GM12878 (cell line): ENCODE data around the gene CACUL1. TPM values are rescaled to one million over a fixed set of nuclear protein-coding genes. Genes with fewer than 3 reads are reported as not detected.

ENCODE experiments used
- CREM ChIP-seq: IDR thresholded peaks from 2 replicates; pipeline ENCODE4 v1.6.1; 2014; ENCODE audit warnings: antibody characterized with exemption, low read depth
- DPF2 ChIP-seq: fragments of 450-650 bp; IDR thresholded peaks from 2 replicates; pipeline ENCODE4 v1.6.1; 2017; ENCODE audit warnings: mild to moderate bottlenecking
- IKZF2 ChIP-seq, 2 experiments: fragments of 450-650 bp; IDR thresholded peaks; 2 replicates each; pipeline ENCODE4 v1.6.1; 2017; ENCODE audit warnings: mild to moderate bottlenecking in 2 of 2, moderate library complexity in 2 of 2
- LARP7 ChIP-seq: fragments of 450-650 bp; IDR thresholded peaks from 2 replicates; pipeline ENCODE4 v1.6.1; 2017; ENCODE audit warnings: mild to moderate bottlenecking
- SMARCA5 ChIP-seq: fragments of 450-650 bp; IDR thresholded peaks from 2 replicates; pipeline ENCODE4 v1.6.1; 2017; ENCODE audit warnings: mild to moderate bottlenecking
- ZNF384 ChIP-seq: IDR thresholded peaks from 2 replicates; pipeline ENCODE4 v1.6.1; 2012; ENCODE audit warnings: low read depth, mild to moderate bottlenecking, low read length, improper control_type of control experiment, borderline replicate concordance
- polyA plus RNA-seq, 11 experiments: library from polyadenylated mRNA; depleted of rRNA in 4 of 11; unstranded in 6 of 11; stranded (reverse) in 5 of 11; fragments of >200 nt; fragmentation: Nextera tagmentation in 4 of 11; fragmentation: Illumina TruSeq in 1 of 11; extraction: Ambion mirVana in 4 of 11; extraction: Trizol in 1 of 11; gene quantifications; 1 replicate in 1 of 11; 2 replicates in 10 of 11; pipeline versions ENCODE4 v1.2.1 to v1.2.3, GENCODE V29; 2011 to 2016; ENCODE audit warnings: inconsistent platforms in 2 of 11, missing spikeins in 2 of 11, low read depth in 1 of 11
- total RNA-seq, 4 experiments: library from RNA; depleted of rRNA in 3 of 4; stranded (reverse); fragments of >200 nt in 3 of 4; fragmentation: Illumina TruSeq in 1 of 4; extraction: Trizol in 1 of 4; gene quantifications; 2 replicates each; pipeline versions ENCODE4 v1.2.1 to v1.2.3, GENCODE V29; 2013 to 2021
- TF ChIP-seq, protein P1 (sequence below): fragments of 450-650 bp; IDR thresholded peaks from 2 replicates; pipeline ENCODE4 v1.6.1; 2016; ENCODE audit warnings: mild to moderate bottlenecking, moderate library complexity, borderline replicate concordance
- TF ChIP-seq, protein P2 (sequence below): fragments of 150-350 bp; IDR thresholded peaks from 2 replicates; pipeline ENCODE4 v1.6.1; 2016; ENCODE audit warnings: low read depth, low read length

Gene CACUL1
- total and polyA plus RNA-seq, 10 of the 15 experiments (the other 5 are each of a cell fraction or from before 2014, with no cell fraction given), result 7.4 to 23.2 (median 13.0) TPM

DNA sequence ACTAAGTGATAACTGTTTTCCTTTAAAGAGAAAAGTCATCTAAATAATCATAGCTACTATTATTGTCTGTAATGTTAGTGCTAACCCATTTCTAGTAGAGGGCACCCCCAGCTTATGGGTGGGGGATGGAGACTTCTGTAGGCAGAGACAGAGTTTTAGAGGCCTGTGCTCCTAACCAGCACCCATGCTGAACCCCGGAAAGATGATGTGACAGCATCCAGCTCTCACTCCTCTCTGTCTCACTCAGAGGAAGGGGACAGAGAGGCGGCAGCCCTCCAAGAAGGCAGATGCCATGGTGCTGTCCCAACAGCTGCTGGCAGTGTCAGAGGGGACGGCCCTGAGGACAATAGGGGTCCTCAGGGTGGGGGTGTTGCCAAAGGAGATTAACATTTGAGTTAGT is 84.9 kb downstream of the CACUL1 start (continued):
- TF ChIP-seq, protein P1, sequence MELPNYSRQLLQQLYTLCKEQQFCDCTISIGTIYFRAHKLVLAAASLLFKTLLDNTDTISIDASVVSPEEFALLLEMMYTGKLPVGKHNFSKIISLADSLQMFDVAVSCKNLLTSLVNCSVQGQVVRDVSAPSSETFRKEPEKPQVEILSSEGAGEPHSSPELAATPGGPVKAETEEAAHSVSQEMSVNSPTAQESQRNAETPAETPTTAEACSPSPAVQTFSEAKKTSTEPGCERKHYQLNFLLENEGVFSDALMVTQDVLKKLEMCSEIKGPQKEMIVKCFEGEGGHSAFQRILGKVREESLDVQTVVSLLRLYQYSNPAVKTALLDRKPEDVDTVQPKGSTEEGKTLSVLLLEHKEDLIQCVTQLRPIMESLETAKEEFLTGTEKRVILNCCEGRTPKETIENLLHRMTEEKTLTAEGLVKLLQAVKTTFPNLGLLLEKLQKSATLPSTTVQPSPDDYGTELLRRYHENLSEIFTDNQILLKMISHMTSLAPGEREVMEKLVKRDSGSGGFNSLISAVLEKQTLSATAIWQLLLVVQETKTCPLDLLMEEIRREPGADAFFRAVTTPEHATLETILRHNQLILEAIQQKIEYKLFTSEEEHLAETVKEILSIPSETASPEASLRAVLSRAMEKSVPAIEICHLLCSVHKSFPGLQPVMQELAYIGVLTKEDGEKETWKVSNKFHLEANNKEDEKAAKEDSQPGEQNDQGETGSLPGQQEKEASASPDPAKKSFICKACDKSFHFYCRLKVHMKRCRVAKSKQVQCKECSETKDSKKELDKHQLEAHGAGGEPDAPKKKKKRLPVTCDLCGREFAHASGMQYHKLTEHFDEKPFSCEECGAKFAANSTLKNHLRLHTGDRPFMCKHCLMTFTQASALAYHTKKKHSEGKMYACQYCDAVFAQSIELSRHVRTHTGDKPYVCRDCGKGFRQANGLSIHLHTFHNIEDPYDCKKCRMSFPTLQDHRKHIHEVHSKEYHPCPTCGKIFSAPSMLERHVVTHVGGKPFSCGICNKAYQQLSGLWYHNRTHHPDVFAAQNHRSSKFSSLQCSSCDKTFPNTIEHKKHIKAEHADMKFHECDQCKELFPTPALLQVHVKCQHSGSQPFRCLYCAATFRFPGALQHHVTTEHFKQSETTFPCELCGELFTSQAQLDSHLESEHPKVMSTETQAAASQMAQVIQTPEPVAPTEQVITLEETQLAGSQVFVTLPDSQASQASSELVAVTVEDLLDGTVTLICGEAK, result no peak
- no peak for TF ChIP-seq SMARCA5
- TF ChIP-seq IKZF2 (IDR thresholded peaks at IDR 0.05), result no peak
- TF ChIP-seq LARP7, result no peak
- no peak for TF ChIP-seq ZNF384
- TF ChIP-seq, protein P2, sequence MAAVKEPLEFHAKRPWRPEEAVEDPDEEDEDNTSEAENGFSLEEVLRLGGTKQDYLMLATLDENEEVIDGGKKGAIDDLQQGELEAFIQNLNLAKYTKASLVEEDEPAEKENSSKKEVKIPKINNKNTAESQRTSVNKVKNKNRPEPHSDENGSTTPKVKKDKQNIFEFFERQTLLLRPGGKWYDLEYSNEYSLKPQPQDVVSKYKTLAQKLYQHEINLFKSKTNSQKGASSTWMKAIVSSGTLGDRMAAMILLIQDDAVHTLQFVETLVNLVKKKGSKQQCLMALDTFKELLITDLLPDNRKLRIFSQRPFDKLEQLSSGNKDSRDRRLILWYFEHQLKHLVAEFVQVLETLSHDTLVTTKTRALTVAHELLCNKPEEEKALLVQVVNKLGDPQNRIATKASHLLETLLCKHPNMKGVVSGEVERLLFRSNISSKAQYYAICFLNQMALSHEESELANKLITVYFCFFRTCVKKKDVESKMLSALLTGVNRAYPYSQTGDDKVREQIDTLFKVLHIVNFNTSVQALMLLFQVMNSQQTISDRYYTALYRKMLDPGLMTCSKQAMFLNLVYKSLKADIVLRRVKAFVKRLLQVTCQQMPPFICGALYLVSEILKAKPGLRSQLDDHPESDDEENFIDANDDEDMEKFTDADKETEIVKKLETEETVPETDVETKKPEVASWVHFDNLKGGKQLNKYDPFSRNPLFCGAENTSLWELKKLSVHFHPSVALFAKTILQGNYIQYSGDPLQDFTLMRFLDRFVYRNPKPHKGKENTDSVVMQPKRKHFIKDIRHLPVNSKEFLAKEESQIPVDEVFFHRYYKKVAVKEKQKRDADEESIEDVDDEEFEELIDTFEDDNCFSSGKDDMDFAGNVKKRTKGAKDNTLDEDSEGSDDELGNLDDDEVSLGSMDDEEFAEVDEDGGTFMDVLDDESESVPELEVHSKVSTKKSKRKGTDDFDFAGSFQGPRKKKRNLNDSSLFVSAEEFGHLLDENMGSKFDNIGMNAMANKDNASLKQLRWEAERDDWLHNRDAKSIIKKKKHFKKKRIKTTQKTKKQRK, result no peak
- TF ChIP-seq DPF2, result no peak
- no peak for TF ChIP-seq CREM
